ENCODE measurements around the gene DDT.
"Not testable (repeated sequence)": the region's sequence is repeated elsewhere in the genome, so short reads cannot be mapped to it uniquely, and the experiment has no call there.

Gene DDT

GRCh38 chr22:23986538-23987178 is 12.4 kb upstream of the DDT start:
- not testable (repeated sequence) for DNase-seq

GRCh38 chr22:23986089-23986488 is 11.8 kb upstream of the DDT start:
- not testable (repeated sequence) for DNase-seq

- no peak for DNase-seq
These were observed 10.2 kb upstream of the DDT start for GRCh38 chr22:23984430-23984829.

- DNase-seq = not testable (repeated sequence)
These were observed 6.3 kb upstream of the DDT start for GRCh38 chr22:23980567-23980966.

GRCh38 chr22:23979557-23980240 is 5.5 kb upstream of the DDT start, which contains the start of gene GSTT2:
GSTT2 (plus strand) TSS chr22:23980134.
- not testable (repeated sequence) for DNase-seq

GRCh38 chr22:23977304-23977703 is 3.1 kb upstream of the DDT start:
- not testable (repeated sequence) for DNase-seq

GRCh38 chr22:23974836-23975352 is 653 bp upstream of the DDT start:
- not testable (repeated sequence) for DNase-seq

GRCh38 chr22:23971927-23972326 is 2.3 kb downstream of the DDT start:
- not testable (repeated sequence) for DNase-seq

- no peak for DNase-seq
These were observed 3.3 kb downstream of the DDT start for GRCh38 chr22:23970816-23971486.

GRCh38 chr22:23970201-23970641 is 4.0 kb downstream of the DDT start:
- no peak for DNase-seq

GRCh38 chr22:23969071-23969470 is 5.2 kb downstream of the DDT start:
- no peak for DNase-seq

GRCh38 chr22:23966568-23966967 is 7.7 kb downstream of the DDT start, which contains the start of gene DDTL:
DDTL (plus strand) TSS chr22:23966888; CDS start chr22:23966915, 27 bp downstream.
- DNase-seq = not testable (repeated sequence)

- not testable (repeated sequence) for DNase-seq
These were observed 8.1 kb downstream of the DDT start for GRCh38 chr22:23966094-23966493.

- DNase-seq = not testable (repeated sequence)
These were observed 13.0 kb downstream of the DDT start, which contains the start of gene GSTT2B for GRCh38 chr22:23961084-23961771. GSTT2B (minus strand) TSS chr22:23961195; CDS start chr22:23961131, 64 bp downstream.

- DNase-seq = peak; percentile 3
These were observed 17.8 kb downstream of the DDT start for GRCh38 chr22:23956301-23956900.

GRCh38 chr22:23955886-23956285 is 18.4 kb downstream of the DDT start:
- DNase-seq = not testable (repeated sequence)

- DNase-seq = not testable (repeated sequence)
These were observed 19.3 kb downstream of the DDT start for GRCh38 chr22:23954991-23955305.

GRCh38 chr22:23954193-23954990 is 19.8 kb downstream of the DDT start:
- not testable (repeated sequence) for DNase-seq

GRCh38 chr22:23953485-23953884 is 20.8 kb downstream of the DDT start:
- DNase-seq = not testable (repeated sequence)

- DNase-seq = not testable (repeated sequence)
These were observed 21.3 kb downstream of the DDT start for GRCh38 chr22:23952794-23953405.

- not testable (repeated sequence) for DNase-seq
These were observed 22.9 kb downstream of the DDT start for GRCh38 chr22:23951383-23951782.

Data from NCI-H2107 (cell line).